GM12874 (cell line): ENCODE results near the gene PRRX1.

Experiments
- CTCF ChIP-seq: IDR thresholded peaks from 2 replicates; pipeline ENCODE4 v1.5.1; 2011; ENCODE audit warnings: low read depth, mild to moderate bottlenecking, control low read depth, low read length, moderate library complexity; ENCODE audit not compliant: insufficient read depth

The PRRX1 gene

GRCh38 chr1:170672316-170672715 is 8.4 kb downstream of the PRRX1 start:
- TF ChIP-seq CTCF: no peak

- TF ChIP-seq CTCF: no peak
Observed at GRCh38 chr1:170674239-170674638, 10.3 kb downstream of the PRRX1 start.

- no peak for TF ChIP-seq CTCF
Observed at GRCh38 chr1:170674986-170675385, 11.1 kb downstream of the PRRX1 start.

- no peak for TF ChIP-seq CTCF
Observed at GRCh38 chr1:170675865-170676264, 11.9 kb downstream of the PRRX1 start.

- TF ChIP-seq CTCF: no peak
Observed at GRCh38 chr1:170676628-170677027, 12.7 kb downstream of the PRRX1 start.

GRCh38 chr1:170678027-170678600 is 14.2 kb downstream of the PRRX1 start:
- no peak for TF ChIP-seq CTCF

- no peak for TF ChIP-seq CTCF
Observed at GRCh38 chr1:170680428-170680827, 16.5 kb downstream of the PRRX1 start.
